ENCODE results near the gene ACAT2. TPM values are rescaled to one million over a fixed set of nuclear protein-coding genes. Genes with fewer than 3 reads are reported as not detected.
"Not testable (repeated sequence)": the region's sequence is repeated elsewhere in the genome, so short reads cannot be mapped to it uniquely, and the experiment has no call there.

ACAT2 gene
- total and polyA plus RNA-seq, 9 donors, result 7.2 to 113 (median 20.3) TPM

DNA sequence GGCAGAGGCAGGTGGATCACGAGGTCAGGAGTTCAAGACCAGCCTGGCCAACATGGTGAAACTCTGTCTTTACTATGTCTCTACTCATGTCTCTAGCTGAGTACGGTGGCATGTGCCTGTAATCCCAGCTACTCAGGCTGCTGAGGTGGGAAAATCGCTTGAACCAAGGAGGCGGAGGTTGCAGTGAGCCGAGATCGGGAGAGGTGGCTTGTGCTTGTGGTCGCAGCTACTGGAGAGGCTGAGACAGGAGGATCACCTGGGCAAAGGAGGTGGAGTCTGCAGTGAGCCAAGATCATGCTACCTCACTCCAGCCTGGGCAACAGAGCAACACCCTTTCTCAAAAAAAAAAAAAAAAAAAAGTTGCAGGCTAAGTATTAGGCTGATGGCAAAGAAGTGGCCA, 42.6 kb upstream of the ACAT2 start:
- intact Hi-C loops (cut with DNase I), result no loop called here
- no peak overlapping the region for H3K27ac ChIP-seq
- WGBS, 3 donors, result 96 to 97% (median 97%) methylated on average over 7 of the region's 7 CpGs

DNA sequence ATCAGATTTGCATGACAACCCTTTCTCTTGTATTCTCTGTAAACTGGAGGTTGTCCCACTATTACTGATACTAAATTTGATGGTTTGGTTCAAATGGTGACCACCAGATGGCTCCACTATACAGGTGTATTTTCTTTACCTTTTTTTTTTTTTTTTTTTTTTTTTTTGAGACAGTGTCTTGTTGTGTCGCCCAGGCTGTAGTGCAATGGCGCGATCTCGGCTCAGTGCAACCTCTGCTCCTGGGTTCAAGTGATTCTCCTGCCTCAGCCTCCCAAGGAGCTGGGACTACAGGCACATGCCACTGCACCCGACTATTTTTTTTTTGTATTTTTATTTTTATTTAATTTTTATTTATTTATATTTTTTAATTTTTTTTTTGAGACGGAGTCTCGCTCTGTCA, 41.1 kb upstream of the ACAT2 start:
- no peak overlapping the region for H3K4me3 ChIP-seq
- H3K9me3 ChIP-seq, result no peaks in the 10 kb centered on the region
- H3K36me3 ChIP-seq, result no peaks in the 10 kb centered on the region
- intact Hi-C loops (cut with DNase I), result no loop called here
- H3K27me3 ChIP-seq, result no peaks in the 10 kb centered on the region
- peak in 1 of 3 donors; percentile 13 for TF ChIP-seq CTCF (IDR thresholded peaks at IDR 0.05)
- no peak for TF ChIP-seq POLR2A (IDR thresholded peaks at IDR 0.05)
- TF ChIP-seq EP300 (IDR thresholded peaks at IDR 0.05), result no peak
- 70 to 76% (median 73%) methylated on average over 7 of the region's 7 CpGs for WGBS, 3 donors
- H3K4me1 ChIP-seq (ENCODE audit: insufficient read depth), result peaks cover 4% of the 10 kb centered on the region
- H3K27ac ChIP-seq, result no peak overlapping the region
- DNase-seq, result no peak

More for the DNA sequence above, 42.6 kb upstream of the ACAT2 start:
- no peak for DNase-seq
- no peak for TF ChIP-seq EP300 (IDR thresholded peaks at IDR 0.05)
- TF ChIP-seq CTCF (IDR thresholded peaks at IDR 0.05), result no peak
- TF ChIP-seq POLR2A (IDR thresholded peaks at IDR 0.05), result no peak
- Histone ChIP-seq H3K4me1 (ENCODE audit: insufficient read depth) (peaks cover 4% of the 10 kb centered on the region), H3K36me3 (no peaks in the 10 kb centered on the region), H3K4me3 (no peak overlapping the region), H3K27me3 (no peaks in the 10 kb centered on the region), H3K9me3 (no peaks in the 10 kb centered on the region)

DNA sequence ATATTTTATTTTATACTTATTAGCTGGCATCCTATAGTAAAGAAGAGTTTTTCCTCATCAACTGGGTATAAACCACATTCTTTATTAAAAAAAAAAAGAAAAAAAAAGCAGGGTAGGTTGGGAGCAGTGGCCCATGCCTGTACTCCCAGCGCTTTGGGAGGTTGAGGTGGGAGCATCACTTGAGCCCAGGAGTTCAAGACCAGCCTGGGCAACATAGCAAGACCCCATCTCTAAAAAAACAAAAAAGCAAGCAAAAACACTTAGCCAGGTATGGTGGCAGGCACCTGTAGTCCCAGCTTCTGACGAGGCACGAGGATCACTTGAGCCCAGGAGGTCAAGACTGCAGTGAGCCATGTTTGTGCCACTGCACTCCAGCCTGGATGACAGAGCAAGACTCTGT, 39.9 kb upstream of the ACAT2 start:
- H3K4me1 ChIP-seq (ENCODE audit: insufficient read depth); H3K4me3 ChIP-seq; H3K27ac ChIP-seq; intact Hi-C loops (cut with DNase I); H3K9me3 ChIP-seq; DNase-seq; H3K27me3 ChIP-seq; H3K36me3 ChIP-seq: not testable (repeated sequence)
- 97 to 98% (median 98%) methylated on average over 3 of the region's 3 CpGs for WGBS, 3 donors

DNA sequence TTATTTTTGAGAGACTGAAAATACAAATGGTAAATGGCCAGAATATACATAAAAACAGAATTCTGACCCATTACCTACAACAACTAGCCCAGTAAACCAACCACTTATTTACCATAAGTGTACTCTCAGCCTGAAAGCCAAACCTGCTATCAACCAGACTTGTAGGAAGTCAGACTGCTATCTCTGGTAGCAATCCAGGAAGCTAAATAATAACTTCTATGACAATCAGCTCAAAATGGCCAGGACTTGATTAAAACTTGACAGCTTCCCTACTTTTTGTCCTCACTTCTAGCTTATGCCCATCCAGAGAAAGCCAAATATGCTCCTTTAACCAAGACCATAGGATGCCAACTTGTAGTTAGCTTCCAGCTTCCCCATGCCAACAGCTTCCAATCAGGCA, 39.2 kb upstream of the ACAT2 start:
- intact Hi-C loops (cut with DNase I), result no loop called here
- no peak for TF ChIP-seq CTCF (IDR thresholded peaks at IDR 0.05)
- TF ChIP-seq EP300 (IDR thresholded peaks at IDR 0.05), result no peak
- no peak for TF ChIP-seq POLR2A (IDR thresholded peaks at IDR 0.05)
- H3K9me3 ChIP-seq, result no peaks in the 10 kb centered on the region

DNA sequence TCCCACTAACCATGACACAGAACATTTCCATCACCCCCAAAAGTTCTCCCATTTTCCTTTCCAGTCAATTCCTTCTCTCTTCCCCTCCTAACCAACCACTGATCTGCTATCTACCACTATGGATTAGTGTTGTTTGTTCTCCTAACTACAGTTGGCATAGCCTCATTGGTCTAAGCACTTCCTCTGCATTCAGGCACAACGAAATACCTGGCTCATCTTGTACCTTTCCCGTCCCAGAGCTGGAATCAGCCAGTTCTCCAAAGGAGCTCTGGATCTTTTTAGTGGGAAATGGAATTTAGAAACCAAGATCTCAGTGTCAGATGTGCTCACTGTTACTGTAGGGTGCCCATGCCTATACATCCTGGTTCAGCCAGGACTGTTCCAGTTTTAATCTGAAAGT, 38.6 kb upstream of the ACAT2 start:
- 93 to 98% (median 96%) methylated on average over 2 of the region's 2 CpGs for WGBS, 3 donors
- Histone ChIP-seq H3K27ac (no peak overlapping the region), H3K27me3 (no peaks in the 10 kb centered on the region), H3K4me1 (ENCODE audit: insufficient read depth) (no peaks in the 10 kb centered on the region), H3K4me3 (no peak overlapping the region), H3K9me3 (no peaks in the 10 kb centered on the region), H3K36me3 (no peaks in the 10 kb centered on the region)
- DNase-seq, result no peak
- intact Hi-C loops (cut with DNase I), result no loop called here
- TF ChIP-seq EP300 (IDR thresholded peaks at IDR 0.05) (no peak), POLR2A (IDR thresholded peaks at IDR 0.05) (no peak), CTCF (IDR thresholded peaks at IDR 0.05) (no peak)

More for the DNA sequence above, 39.2 kb upstream of the ACAT2 start:
- DNase-seq, result no peak
- no peaks in the 10 kb centered on the region for H3K4me1 ChIP-seq (ENCODE audit: insufficient read depth)
- no peak overlapping the region for H3K27ac ChIP-seq
- H3K36me3 ChIP-seq, result no peaks in the 10 kb centered on the region
- H3K4me3 ChIP-seq, result no peak overlapping the region
- H3K27me3 ChIP-seq, result no peaks in the 10 kb centered on the region
